LoVo (cell line): ENCODE measurements around the gene PPP1R15B.

Experiments
- DNase-seq: peaks from one replicate; pipeline ENCODE4 v3.0.0-alpha.2; 2016; ENCODE audit warnings: low spot score

The PPP1R15B gene

DNA sequence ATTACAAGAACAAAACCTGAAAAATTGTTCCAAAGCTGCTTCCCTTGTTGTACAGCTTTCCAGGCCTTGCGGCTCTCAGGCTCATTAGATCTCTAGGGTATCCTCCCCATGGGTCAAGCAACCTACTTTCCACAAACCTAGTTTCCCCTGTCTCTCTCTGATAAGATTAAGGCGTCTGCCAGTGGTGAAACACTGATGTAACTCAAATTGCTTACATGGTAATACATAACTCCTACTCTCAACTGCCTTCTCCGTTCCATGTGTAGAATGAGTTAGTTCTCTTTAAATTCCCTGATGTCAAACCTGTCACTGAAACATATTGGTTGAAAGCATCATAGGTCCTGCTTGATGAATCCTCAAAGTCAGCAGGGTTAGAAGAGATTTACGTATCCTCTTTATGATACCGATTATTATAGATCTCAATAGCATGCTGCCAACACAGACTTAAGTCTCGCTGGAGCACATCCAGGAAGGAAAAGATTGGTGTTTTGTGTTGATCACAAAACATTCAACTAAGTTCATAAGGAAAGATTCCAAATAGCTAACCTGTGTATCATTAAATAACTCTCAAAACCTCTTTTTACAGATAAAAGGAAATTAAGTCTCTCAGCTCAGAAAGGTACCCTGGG, 10.6 kb downstream of the PPP1R15B start:
- no peak for DNase-seq

DNA sequence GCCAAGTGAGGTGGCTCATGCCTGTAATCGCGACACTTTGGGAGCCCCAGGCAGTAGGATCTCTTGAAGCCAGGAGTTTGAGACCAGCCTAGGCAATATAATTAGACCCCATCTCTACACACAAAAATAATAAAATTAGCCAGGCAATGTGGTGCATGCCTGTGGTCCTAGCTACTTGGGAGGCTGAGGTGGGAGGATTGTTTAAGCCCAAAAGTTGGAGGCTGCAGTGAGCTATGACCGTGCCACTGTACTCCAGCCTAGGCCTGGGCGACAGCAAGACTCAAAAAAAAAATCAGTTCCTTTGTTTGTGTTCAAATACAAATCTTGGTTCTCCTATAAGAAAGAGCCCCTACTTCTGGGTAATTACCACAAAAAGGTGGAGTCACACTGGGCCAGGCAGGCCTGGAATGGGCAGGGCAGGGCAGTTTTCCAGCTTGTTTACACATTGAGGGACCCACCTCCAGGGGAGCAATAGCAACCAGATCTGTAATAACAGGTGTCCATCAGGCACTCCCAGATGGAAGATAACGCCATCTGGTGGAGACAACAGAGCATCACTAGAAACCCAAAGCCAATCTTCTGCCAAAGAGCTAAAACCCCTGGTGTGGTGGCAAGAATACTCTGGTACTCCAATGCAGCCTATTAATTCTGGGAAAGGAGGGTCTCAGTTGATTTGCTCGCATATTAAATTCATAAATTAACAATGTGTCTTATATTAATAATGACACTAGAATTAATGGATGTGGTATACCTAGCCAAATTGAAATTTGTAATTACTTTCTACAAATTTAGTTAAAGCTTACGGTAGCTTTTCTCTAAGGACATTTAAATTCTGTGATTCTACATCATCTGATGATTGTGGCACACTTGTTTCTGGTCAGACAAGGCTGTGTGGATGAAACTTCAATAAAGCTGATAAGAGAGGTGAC, 13.2 kb downstream of the PPP1R15B start:
- DNase-seq = peak; percentile 93

DNA sequence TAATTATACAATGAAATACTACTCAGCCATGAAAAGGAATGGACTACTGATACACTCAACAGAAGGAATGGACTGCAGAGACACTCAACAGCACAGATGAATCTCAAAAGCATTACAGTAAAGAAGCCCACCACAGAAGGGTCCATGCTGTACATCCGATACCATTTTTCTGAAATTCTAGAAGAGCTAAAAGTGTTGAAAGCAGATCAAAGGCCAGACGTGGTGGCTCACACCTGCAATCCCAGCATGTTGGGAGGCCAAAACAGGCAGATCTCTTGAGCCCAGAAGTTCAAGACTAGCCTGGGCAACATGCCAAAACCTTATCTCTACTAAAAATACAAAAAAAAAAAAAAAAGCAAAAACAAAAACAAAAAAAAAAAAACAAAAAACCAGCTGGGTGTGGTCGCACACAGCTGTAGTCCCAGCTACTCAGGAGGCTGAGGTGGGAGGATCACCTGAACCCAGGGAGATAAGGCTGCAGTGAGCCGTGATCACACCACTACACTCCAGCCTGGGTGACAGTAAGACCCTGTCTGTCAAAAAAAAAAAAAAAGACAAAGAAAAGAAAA, 15.5 kb downstream of the PPP1R15B start:
- DNase-seq = no peak

DNA sequence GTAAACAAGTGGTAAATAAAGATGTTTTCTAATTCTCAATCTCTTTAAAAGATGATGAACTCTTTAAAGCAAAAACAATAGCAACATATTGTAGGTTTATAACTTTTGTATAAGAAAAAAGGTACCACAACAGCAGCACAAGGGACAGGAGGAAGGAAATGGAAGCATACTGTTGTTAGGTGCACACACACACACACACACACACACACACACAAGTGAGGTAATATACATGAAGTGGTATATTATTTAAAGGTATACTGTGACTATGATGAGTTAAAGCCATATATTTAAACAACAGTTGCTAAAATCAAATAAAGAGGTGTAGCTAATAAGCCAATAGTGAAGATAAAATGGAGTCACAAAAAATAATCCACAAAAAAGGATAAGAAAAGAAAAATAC, 20.0 kb downstream of the PPP1R15B start:
- no peak for DNase-seq

DNA sequence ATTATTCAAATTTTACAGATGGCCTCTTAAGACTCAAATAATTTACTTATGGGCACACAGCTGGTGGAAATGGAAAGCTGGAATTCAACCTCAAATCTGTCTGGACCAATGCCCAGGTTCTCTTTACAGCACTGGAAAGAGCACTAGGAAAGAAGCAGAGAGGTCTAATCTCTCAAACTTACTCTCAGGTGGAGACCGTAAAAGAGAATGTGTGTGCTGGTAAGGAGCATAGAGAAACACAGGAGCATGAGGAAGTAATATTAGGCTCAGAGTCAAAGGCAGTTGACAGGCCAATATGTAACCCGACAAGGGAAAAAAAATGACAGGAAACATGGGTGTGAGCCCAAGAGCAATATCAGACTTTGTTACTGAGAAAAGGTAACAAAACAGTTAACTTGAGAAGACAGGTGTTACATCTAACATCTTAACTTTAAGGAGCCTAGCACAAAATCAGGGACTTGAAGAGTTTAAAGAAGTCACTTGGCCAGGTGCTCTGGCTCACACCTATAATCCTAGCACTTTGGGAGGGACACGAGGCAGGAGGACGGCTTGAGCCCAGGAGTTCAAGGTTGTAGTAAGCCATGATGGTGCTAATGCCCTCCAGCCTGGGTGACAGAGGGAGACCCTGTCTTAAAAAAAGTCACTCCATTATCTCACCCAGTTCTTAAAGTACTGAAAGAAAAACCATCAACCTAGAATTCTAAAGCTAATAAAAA, 20.7 kb downstream of the PPP1R15B start:
- no peak for DNase-seq

DNA sequence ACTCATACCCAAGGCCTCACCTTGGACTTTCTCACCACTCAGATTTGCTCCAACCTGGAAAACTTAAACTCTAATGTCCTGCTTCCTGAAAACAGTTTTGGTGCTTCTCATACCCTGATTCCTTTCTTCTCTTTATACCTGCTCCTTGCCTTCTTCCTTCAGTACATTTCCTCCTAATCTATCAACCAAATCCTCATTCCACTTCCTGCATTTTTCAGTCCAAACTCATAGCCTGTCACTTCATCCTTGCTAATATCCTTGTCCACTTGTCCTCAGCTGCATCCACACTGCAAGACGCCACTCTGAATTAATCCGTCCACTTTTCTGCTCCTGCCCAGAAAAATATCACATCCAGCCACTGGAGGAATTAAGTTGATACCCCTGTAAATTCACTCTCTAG, 25.9 kb downstream of the PPP1R15B start:
- no peak for DNase-seq

DNA sequence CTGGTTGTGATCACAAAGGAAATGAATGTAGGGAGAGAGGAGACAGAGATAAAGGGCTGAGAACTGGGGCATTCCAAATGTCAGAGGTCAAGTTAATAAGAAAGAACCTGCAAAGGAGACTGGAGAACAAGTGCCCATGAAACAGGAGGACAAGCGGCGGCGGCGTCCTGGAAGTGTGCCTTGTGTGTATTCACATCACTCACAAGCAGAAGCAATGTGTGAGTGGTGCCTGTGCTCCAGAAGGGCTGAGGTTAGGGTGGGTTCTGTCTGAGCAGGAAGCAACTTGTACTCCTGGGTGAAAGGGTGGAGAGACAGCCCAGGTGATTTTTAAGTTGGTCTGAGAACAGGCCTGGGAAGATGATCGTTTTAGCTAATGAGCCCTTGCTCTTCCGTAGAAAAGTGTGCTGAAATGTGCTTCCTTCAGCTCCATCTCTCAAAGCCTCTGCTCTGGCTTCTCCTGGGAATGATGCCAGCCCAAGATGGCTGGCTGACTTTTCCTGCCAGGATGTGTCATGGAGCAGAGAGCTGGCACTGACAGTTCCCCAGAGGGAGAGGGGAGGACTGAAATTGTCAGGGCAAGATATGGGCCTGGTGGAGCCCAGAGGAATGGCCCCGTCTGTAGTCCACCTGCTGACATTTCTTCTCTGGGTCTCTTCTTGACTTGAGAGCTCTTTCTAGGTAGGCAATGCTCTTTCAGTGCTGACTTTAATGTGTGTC, 26.8 kb downstream of the PPP1R15B start:
- no peak for DNase-seq

DNA sequence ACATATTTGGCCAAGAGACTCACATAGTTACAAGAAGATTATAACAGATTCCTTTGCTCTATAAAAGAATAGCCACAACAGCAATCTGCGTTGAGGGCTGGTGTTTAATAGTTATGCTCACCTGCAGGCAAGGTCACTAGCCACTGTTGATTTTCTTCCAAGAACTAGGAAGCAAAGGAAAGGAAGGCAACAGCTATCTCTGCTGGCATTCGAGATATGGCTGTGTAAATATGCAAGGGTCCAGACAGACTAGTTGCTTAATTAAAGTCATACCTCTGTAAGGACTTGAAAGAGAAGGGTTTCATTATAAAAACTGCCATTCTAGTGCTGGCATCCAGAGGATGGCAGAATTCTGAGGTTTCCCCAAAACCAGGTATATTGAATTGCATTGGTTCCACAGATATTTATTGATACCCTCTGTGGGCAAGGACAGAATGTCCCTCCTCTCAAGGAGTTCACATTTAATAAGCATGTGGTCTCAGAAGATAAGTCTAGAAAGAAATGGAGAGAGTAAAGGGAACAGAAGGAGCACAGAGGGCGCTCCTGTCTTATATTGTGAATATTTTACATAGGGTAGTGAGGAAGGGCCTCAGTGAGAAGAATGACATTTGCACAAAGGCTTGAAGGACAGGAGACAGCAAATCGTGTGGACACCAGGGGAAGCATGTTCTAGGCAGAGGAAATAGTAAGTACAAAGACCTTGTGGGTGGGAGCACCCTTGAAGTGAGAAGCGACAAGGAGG, 28.3 kb downstream of the PPP1R15B start:
- no peak for DNase-seq

DNA sequence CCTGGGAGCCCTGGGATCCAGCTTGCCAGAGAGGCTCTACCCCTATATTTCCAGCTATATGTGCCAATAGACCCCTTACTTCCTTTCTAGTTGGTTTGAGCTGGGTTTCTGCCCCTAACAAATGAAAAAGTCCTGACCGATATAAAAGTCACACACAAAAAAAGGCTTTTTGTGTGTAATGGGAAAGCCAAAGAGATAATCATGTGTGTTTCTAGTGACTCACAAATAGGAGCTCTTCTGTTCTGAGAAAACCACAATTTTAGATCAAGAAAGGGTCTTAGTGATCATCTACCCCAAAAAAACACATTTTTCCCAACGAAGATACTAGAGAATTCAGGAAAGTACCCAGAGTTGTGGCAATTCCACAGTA, 28.9 kb downstream of the PPP1R15B start:
- no peak for DNase-seq

DNA sequence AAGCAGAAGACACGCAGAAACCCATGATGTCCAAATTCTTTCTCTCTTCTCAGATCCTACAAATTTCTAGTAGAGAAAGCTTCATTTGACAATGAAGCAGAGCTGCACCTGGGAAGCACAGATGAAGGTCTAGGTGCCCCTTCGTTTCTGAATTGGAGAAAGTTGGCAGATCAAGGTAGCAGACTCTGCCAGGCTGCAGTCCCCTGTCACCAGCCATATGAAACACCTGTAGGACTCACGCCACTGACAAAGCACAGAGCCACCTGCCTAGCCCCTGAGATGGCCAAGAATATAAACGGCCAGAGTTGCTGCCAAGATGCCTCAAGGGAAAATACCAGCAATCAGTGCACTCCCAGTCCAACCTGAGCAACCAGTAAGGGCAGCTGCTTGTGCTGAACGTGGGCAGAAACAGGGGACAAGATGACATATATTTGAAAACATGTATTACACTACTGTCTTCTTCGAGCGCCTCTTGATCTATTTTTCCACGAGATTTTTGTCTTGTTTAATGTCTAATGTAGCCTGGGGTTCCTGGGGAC, 31.3 kb downstream of the PPP1R15B start:
- no peak for DNase-seq

DNA sequence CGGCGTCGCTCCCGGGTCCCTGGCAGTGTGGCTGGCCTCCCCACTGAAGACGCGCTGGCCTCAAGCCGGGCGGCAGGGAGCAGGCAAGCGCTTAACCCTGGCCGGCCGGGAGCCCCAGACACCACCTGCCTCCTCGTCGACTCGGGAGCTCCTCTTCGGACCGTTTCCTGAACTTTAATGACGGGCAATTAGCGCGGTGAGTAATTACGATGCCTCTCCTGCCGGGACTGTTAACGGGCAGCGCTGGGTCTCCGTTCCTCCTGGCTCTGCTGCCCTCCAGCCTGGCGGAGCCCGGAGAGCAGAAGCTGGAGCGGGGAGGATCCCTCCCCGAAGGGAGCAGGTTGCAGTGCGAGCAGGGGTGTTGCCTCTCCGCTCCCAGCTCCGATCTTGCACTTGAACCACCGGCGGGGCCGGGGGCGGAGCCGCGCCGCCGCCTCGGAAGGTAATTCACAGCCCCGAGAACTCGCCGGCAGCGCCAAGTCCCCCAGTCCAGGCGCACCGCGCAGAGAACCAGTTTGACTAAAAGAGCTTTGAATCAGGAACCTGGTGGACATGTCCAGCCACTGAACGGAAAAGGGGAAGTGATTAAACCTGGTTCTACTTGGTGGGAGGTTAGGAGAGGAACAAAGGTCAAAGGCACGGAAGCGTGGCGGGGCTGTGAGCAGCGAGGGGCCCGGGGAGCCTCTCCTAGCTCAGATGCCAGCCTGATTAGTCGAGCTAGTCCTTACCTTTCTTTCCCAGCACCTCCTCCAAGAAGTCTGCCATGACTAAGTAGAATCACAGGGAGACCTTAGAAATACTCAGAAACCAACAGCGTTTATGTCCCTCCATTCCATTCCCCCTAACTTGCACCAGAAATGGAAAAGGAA, 33.6 kb downstream of the PPP1R15B start:
- peak; percentile 71 for DNase-seq

DNA sequence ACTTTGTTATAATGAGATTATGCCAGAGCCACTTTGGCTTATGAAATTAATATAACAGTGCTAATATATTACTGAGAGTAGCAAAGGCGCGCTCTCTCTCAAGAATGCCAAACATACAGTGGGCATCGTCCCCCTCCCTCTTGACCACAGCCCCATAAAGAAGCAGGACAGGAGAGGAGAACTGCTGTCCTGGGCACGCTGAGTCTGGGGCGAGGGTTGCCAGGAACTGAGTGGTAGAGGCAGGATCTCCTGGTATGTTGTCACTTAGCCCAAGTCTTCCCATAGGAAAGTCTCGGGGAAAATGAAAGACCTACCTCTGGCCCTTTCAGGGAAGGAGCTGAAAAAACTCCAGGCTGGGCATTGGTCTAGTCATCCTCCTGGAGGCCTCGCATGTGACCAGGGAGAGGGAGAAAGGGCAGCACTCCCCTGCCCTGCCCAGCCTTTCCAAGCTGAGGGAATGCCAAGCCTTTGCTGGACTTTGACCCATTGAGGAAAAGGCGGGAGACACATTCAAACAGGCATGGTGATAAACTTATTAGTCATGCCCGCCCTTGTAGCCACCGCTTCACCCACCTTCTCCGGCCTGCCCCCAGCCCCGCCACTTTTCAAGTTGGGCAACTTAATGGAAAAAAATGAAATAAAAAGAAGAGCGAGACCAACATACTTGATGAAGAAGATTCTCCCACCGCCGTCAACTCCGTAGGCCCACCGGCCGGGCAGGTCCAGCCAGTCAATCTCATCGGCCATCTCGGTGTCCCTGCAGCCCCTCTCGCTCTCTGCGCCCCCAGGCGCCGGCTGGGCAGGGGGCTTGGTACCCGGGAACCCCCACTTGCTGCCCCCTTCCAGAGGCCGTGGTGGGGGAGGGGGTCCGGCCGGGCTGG, 34.5 kb downstream of the PPP1R15B start:
- peak; percentile 95 for DNase-seq

DNA sequence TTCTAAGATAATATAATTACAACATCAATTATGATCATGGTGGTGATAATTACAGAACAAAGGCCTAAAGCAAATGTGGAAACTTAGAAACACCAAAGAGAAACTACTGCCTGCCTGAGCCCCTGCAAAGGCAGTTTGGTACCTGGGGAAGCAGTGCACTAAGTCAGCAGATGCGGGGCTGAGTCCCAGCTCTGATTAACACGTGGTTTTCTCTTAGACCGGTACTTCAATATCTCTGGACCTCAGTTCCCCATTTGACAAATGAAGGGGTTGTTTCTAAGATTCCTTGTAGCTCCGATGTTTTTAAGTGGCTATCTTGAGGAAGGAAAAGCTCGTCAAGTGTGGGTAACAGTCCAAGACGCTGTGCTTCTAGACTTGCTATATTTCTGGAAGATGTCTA, 35.2 kb downstream of the PPP1R15B start:
- no peak for DNase-seq

DNA sequence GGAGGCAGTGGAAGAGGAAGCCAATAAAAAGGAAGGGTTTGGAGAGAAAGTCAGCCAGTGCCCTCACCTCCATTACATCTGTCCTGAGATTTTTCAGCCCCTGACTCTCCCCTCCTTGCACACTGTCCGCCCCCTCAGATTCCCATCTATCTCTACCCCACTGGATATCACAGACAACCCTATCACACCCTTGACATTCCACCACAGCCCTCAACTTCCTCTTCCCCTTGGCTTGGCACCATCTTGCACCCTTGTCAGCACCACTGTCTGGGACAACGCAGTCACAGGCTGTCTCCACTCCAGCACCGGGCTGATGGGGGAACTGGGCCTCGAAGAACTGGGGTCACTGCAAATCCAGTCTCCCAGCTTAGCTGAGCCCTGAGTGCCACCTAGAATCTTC, 37.7 kb downstream of the PPP1R15B start:
- DNase-seq = no peak

DNA sequence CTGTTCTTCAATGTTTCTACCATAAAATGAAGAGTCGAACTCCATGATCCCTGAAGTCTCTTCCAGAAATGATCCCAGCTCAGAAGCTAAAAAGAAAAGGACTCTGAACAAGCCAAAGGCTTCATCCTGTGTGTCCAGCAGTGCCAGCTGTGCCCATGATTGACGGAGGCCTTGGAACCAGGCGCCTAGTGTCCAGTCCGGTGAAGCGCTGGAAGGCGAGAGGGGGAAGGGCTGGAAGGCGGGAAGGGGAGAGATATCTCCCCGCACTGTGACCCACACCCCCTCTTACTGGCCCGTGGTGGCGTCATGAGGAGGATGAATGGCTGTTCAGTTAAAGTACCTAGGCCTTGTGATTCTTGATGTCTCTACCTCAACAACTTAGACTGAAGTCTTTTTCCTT, 41.4 kb downstream of the PPP1R15B start:
- DNase-seq = no peak

DNA sequence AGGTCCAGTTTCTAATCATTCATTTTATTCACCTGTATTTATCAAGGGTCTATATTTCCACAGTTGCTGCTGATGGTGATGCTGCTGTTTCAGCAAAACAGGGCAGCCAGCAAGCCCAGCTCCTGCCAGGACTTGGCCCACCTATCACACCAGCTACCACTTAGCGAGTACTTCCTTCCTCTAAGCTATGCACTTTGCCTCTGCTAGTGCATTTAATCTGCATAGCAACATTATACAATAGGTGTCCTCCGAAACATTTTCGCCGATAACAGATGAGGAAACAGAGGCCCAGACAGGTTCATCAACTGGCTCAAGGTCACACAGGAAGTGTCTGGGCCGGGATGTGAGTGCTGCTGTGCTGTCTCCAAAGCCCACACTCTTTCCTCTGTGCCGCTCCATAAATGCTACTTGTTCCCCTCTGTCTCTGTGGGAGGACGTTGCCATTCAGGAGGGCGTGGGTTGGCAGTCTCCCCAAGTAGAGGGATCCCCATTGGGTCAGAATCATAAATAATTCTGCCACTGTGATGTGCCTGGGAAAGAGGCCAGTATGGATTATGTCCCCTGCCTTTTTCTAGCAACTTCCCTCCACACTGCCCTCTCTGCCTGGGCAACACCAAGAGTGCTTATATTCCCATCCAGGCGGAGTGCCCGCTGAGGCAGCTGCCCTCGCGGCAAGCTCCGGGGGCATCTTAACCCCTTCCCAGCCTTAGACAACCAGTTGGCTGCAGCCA, 42.5 kb downstream of the PPP1R15B start:
- DNase-seq = no peak

DNA sequence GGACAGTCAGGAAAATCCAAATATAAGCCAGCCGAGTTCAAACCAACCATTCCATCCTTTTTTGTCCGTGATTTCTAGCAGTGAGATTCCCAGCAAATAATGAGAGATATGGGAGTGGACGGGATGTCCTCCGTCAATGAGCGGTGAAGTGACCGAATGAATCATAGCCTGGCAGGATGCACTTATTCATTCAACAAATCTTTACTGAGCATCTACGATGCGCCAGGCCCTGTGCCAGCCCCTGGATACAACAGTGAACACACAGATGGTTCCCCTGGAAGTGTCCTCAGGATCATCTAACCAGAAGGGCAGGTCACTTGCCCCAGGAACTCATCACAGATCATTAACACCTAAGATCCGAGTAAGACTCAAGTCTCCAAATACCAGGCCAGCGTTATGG, 43.7 kb downstream of the PPP1R15B start:
- no peak for DNase-seq

DNA sequence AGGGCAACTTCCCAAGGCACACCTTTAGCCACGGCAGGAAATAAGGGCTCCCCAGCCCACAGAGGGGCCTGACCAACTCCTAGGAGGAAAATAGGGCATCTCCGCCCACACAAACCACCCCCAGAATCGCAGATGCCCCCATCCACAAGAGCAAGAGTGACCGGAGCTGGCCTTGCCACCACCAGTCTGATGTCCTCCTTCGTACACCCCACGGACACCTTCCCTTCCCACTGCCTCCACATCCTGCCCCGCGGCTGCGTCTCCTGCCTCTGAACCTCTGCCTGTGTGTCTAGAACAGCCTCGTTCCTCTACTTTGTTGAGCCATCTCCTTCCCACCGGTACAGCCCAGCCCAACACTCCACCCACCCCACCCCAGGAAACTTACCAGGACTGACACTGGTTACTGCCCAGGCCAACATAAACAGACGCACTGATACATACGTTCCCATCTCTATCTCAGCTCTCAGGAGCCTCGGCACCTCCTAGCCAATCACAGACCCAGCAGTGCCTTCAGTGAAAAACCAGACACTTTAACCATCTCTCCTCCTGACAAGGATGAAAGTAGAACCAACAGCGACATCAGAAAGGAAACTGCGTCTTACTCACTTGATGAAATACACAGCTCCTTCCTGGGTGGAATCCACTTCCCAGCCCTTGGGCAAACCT, 44.3 kb downstream of the PPP1R15B start:
- DNase-seq = no peak
